ENCODE results near the gene NUP85. TPM values are rescaled to one million over a fixed set of nuclear protein-coding genes. Genes with fewer than 3 reads are reported as not detected.
"Not testable (repeated sequence)": the region's sequence is repeated elsewhere in the genome, so short reads cannot be mapped to it uniquely, and the experiment has no call there.

The NUP85 gene
- polyA plus RNA-seq, 10 donors: 32.9 to 62.6 (median 42.9) TPM

- peak in 2 of 3 donors; percentile 23 to 49 for DNase-seq
These were observed 61.1 kb downstream of the NUP85 start for GRCh38 chr17:75266316-75267152.

- DNase-seq: no peak
These were observed 61.6 kb downstream of the NUP85 start for GRCh38 chr17:75267153-75267410.

- DNase-seq: no peak
These were observed 62.1 kb downstream of the NUP85 start for GRCh38 chr17:75267411-75268232.

GRCh38 chr17:75269844-75270217 lies 64.4 kb downstream of the NUP85 start:
- DNase-seq: no peak

- DNase-seq: peak; percentile 52 to 87 (median 65)
These were observed 64.9 kb downstream of the NUP85 start for GRCh38 chr17:75270218-75270965.

GRCh38 chr17:75270966-75271232 lies 65.4 kb downstream of the NUP85 start, which contains the start of gene MIF4GD:
TSS of gene MIF4GD (minus strand) at chr17:75271231. CDS start at chr17:75270195, 1,036 bp downstream.
- no peak for DNase-seq

- DNase-seq: peak; percentile 70 to 90 (median 87)
These were observed 65.9 kb downstream of the NUP85 start for GRCh38 chr17:75271233-75271954.

- DNase-seq: no peak
These were observed 66.7 kb downstream of the NUP85 start for GRCh38 chr17:75271955-75272847.

- no peak for DNase-seq
These were observed 67.3 kb downstream of the NUP85 start for GRCh38 chr17:75272848-75273184.

GRCh38 chr17:75273977-75274708 lies 68.7 kb downstream of the NUP85 start:
- DNase-seq: no peak

GRCh38 chr17:75277664-75278071 lies 72.2 kb downstream of the NUP85 start:
- DNase-seq: no peak

- not testable (repeated sequence) for DNase-seq
These were observed 74.7 kb downstream of the NUP85 start for GRCh38 chr17:75280189-75280588.

- no peak for DNase-seq
These were observed 79.6 kb downstream of the NUP85 start for GRCh38 chr17:75285123-75285522.

Other genes with a start within 250 kb of the NUP85 start
- 1 to 10 TPM; 4.6 to 7.6 (median 5.9) TPM for gene HID1, start 232.9 kb upstream of the NUP85 start, polyA plus RNA-seq (ENCODE audit: insufficient read length in 10 of 10)
- gene CDR2L, start 218.0 kb upstream of the NUP85 start, polyA plus RNA-seq (ENCODE audit: insufficient read length in 10 of 10): 10 to 100 TPM in 2 of 10 donors, 1 to 10 TPM in 8; 5.7 to 10.8 (median 8.0) TPM
- 10 to 100 TPM; 18.8 to 24.7 (median 21.6) TPM for gene MRPL58, start 193.0 kb upstream of the NUP85 start, polyA plus RNA-seq (ENCODE audit: insufficient read length in 10 of 10)
- gene ATP5PD, start 158.7 kb upstream of the NUP85 start, polyA plus RNA-seq (ENCODE audit: insufficient read length in 10 of 10): 100 to 1,000 TPM; 236 to 279 (median 251) TPM
- gene KCTD2, start 158.5 kb upstream of the NUP85 start, polyA plus RNA-seq (ENCODE audit: insufficient read length in 10 of 10): 10 to 100 TPM; 20.1 to 24.2 (median 21.4) TPM
- 10 to 100 TPM in 1 of 10 donors, 1 to 10 TPM in 9; 5.3 to 12.2 (median 7.6) TPM for gene SLC16A5, start 117.7 kb upstream of the NUP85 start, polyA plus RNA-seq (ENCODE audit: insufficient read length in 10 of 10)
- gene ARMC7, start 95.7 kb upstream of the NUP85 start, polyA plus RNA-seq (ENCODE audit: insufficient read length in 10 of 10): 1 to 10 TPM; 4.6 to 7.8 (median 6.6) TPM
- 10 to 100 TPM; 30.3 to 42.9 (median 38.6) TPM for gene NT5C, start 73.9 kb upstream of the NUP85 start, polyA plus RNA-seq (ENCODE audit: insufficient read length in 10 of 10)
- 100 to 1,000 TPM; 146 to 366 (median 269) TPM for gene JPT1, start 51.2 kb upstream of the NUP85 start, polyA plus RNA-seq (ENCODE audit: insufficient read length in 10 of 10)
- gene SUMO2, start 22.7 kb upstream of the NUP85 start, polyA plus RNA-seq (ENCODE audit: insufficient read length in 10 of 10): 100 to 1,000 TPM; 324 to 484 (median 381) TPM
- 10 to 100 TPM; 23.2 to 39.6 (median 32.0) TPM for gene GGA3, start 55.9 kb downstream of the NUP85 start, polyA plus RNA-seq (ENCODE audit: insufficient read length in 10 of 10)
- 10 to 100 TPM; 54.4 to 65.8 (median 59.8) TPM for gene MRPS7, start 56.2 kb downstream of the NUP85 start, polyA plus RNA-seq (ENCODE audit: insufficient read length in 10 of 10)
- 10 to 100 TPM; 11.0 to 15.0 (median 13.1) TPM for gene MIF4GD, start 65.6 kb downstream of the NUP85 start, polyA plus RNA-seq (ENCODE audit: insufficient read length in 10 of 10)
- gene SLC25A19, start 83.8 kb downstream of the NUP85 start, polyA plus RNA-seq (ENCODE audit: insufficient read length in 10 of 10): 1 to 10 TPM; 4.2 to 8.3 (median 6.1) TPM
- gene GRB2, start 200.0 kb downstream of the NUP85 start, polyA plus RNA-seq (ENCODE audit: insufficient read length in 10 of 10): 100 to 1,000 TPM; 130 to 193 (median 151) TPM

Measured in muscle of back (tissue), 11 donors.